NCI-H82 (cell line): ENCODE data around the gene MACROH2A1.
"Not testable (repeated sequence)": the region's sequence is repeated elsewhere in the genome, so short reads cannot be mapped to it uniquely, and the experiment has no call there.

ENCODE experiments used
- DNase-seq: peaks from one replicate; lab custom pipeline; 2025; lab: John Stamatoyannopoulos, UW

The MACROH2A1 gene

DNA sequence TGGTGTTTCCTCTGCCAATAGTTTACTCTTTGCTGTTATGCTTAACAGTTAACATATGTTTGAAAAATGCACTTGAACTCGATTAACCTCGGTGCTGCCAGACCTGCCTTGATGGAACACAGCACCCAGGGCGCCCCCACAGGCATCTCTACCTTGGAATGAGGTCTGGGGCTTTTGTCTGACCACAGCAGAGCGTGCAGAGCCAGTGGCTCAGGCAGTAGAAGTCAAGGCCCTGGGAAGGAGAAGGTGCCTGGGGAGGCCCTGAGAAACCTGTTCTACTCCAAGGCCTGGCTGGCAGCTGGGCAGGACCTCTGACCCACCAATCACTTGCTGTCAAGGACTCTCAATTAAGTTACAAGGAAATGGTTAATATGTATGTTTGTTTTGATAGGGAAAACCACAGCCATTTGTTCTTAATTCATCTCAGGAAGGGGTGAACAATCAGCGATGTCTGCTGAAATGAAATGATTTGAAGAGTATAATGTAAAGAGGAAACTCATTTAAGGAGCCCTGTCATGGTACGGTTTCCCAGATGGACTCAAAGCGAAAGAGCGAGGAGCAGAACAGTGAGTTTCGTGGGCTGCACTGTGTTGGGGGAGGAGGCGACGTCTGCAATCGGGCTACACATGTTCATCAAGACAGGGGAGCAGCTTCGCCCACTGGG, 21.9 kb downstream of the MACROH2A1 start:
- DNase-seq = no peak

DNA sequence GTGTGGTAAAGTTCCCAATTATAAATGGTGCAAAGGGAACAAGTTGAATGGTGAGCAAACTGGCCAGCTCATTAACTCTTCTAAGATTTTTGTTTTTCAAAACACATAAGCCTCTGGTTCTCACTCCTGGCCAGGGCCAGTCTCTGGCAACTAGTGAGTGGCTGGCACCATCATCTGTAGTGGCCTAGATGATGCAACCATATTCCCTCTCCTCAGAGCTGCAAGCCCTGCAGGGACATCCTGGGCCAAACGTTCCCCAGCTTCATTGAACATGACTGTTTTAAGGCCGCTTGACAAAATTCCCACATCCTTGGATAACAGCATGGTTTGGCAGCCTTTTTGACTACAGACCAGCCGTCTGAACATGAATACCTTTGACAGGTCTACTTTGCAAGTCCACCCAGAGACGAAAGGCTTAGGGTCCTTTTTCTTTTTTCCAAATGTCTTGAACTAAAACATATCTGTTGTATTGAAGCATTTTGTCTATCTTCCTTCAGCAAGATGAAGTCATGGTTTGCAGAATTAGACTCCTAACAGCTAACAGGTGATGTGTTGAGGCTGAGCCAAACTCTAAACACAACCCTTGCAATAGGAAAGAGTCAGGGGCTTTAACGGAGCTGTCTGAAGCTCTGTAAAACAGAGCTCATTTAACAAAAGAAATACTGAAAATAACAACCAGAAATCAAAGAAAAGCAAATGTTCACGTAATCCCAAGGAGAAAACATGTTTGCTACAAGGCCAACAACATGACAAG, 23.8 kb downstream of the MACROH2A1 start:
- no peak for DNase-seq

DNA sequence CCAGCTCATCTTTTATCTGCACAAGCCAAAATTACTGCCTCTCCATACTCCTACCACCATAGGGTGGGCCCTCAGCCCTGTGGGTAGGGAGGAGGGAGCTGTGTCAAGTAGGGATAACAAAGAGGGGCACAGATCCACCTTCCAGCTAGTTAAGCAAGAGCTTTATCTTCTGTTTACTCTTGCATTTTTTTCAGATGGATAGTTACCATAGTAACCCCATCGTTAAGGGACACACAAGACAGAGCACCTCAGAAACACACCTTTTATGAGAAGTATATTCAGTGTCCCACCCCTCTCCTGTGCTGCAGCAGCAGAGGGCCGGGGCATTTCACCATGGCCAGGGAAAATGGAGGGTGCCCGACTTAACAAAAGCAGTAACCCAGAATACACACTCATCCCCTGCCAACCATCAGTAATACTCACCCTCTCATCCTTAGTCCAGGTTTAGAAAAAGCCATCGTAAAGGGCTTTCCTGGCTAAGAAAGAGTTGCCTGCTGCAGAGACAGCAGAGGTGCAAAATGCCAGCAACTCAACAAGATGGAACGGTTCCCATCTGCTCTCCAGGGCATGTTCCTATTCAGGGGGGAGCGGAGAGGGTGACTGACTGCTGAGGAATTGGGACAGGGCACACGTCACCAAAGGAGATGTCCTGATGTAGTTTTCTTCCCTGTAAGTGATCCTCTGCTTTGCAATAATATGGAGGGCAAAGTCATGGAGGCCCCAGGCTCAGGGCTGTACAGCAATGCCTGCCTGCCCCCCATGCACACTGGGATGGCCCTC, 25.1 kb downstream of the MACROH2A1 start:
- DNase-seq = no peak

DNA sequence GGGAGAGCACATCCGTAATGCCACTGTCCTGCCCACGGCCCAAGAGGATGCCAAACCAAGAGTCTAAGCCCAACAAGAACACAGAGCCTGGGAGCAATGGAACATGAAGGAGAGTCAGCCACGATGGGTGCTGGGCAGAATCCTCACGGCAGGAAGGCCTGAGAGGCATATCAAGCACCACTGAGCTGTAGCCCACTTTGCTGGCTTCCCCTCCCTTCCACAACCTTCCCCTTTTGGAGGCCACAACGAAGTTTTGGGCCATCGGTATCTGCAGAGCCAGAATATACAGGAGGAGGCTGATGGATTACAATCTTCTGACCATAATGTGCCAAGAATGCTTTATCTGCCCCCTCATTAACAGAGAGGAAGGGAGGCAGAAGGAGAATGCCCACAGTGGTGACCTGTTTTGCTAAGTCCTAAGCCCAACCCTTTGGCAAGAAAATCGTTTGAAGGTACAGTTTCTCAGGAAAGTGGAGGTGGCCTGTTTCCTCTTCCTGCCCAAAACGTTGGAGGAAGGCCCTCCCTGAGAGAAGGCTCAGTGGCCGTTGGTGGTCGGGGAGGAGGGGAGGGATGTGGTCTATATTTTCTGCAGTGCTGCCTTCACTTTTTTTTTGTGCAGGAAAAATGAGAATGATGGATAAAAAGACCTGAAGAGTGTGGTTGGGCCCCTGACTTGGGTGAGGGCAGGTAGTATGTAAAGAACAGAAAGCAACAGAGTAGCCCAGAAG, 26.2 kb downstream of the MACROH2A1 start:
- DNase-seq = no peak

DNA sequence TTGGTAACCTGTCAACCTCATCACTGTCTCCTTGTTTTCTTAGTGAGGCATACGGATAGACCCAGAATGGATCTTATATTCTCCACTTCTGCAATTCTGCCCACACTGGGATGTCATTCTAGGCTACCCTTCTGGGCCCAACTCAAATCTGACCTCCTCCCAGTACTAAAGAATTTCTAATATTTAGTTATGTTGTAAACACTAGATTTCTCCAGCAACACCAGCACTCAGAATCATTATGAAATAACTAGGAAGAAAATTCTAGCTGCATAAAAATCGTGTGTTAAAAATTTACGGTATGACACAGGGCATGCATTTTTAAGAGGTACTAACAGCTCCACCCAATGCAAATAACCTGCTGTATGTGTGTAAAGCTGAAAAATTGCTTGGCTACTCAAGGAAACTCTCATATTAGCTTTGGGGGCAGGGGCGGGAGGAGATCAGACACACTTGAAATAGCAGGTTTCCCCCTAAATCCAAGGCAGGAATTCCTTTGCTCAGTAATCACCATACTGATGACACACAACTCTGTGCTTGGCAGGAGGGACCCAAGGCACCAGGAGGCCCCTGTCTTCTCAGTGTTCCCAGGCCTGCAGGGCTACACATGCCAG, 27.3 kb downstream of the MACROH2A1 start:
- no peak for DNase-seq

DNA sequence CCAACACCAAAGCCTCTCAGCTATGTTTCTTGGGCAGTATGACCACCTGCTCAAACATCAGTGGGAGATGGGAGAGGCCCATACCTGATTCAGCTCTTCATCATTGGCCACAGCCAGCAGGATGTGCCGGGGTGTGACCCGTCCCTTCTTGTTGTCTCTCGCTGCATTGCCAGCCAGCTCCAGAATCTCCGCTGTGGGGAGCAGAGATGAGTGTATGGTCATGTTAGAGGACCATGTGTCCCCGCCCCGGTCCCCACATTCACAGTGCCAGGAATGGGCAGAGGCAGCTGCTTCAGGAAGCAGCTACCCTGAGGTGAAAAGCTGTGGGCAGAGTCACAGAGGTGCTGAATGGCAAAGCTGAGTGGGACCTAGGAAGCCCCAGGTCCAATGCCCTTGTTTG, 29.1 kb downstream of the MACROH2A1 start:
- no peak for DNase-seq

DNA sequence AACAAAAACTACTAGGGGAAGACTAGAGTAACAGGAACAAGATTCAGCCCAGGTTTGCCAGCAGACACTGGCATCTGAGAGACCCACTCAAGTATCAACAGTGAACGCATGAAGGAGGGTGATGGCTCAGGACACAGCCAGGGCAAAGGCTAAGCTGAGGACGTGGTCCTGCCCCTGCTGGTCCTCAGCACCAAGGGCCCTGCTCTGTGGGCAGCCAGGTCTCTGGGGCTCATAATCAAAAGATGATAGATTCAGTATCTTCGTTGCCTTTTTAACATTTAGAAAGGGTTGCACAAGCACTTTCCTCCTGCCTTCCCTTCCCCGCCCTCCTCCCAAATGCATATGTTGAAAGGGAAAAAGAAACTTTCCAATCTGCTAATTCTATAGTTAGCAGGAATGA, 31.5 kb downstream of the MACROH2A1 start:
- no peak for DNase-seq

DNA sequence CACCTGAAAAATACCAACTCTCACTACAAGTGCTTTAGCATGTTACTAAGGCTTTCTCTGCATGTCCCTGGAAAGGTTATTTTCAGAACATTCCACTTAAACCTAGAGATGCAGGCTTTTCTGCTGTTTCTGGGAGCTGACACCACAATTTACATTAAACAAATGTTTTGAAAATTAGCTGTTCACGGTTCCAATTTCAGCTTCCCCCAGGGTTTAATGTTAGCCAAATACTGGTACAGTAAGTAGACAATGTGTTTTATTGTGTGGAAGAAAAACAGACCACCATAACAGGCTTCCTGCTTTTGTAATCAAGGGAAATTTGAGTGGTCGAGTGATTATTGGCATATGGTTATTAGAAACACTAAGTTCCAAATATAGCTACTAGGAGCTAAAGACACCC, 32.0 kb downstream of the MACROH2A1 start:
- no peak for DNase-seq

DNA sequence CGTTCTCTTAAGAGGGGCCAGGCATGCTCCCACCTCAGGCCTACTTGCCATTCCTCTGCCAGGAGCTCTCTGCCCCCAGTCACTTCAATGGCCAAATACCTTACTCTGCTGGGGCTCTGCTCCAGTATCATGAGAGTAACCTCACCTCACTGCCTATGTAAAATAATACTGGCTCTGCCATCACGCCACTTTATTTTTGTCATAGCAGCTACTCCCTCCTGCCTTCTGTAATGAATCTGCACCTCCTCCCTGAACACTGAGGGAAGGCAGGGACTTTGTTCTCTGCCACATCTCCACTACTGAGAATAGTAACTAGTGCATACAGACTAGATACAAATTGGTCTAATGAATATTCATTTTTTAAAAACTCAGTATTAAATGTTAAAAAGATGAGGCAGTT, 33.8 kb downstream of the MACROH2A1 start:
- DNase-seq = no peak

DNA sequence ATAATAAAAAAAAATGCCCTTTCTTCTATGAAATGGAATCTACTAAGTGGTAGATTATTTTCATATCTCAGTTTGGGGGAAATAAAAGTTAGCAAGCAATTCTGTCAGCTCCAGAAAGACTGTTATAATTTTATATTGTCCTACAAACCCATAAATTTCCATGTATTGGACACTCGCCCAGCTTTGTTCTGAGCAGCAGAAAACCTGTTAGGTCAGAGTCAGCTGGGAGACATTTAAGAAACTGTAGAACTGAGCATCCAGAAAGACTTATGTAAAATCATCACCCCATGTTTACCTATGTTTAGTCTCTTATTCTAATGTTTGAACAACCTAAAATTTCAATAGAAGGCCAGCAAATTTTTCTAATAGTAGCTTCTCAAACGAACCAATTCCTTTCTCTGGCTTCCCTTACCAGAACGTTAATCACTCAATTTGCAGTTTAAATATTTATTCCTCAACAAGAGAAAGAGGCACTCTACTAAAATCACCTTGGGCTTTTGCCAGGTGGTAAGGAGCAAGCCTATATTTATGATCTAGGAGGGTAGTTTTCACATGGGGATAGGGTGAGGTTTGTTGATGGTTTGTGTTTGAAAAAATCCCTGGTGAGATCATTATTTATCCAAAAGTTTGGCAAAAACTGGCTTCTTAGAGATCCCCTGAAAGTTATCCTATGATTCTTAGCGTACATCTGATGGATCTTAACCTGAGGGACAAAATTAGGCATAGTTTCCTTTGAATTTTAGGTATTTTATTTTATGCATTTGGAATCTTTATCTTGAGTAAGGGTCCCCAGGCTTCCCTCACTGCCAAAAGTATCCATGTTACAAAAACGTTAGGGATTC, 34.4 kb downstream of the MACROH2A1 start:
- DNase-seq = no peak

DNA sequence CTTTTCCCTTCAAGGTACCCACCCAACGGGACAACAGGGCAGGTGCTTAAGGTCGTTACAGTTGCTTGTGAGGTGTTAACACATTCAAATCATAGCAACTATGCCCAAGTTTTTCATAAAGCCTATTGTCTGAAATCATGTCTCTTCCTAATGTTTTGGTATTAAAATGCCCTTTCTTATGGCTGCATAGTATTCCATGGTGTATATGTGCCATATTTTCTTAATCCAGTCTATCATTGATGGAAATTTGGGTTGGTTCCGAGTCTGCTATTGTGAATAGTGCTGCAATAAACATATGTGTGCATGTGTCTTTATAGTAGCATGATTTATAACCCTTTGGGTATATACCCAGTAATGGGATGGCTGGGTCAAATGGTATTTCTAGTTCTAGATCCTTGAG, 35.7 kb downstream of the MACROH2A1 start:
- DNase-seq = not testable (repeated sequence)

DNA sequence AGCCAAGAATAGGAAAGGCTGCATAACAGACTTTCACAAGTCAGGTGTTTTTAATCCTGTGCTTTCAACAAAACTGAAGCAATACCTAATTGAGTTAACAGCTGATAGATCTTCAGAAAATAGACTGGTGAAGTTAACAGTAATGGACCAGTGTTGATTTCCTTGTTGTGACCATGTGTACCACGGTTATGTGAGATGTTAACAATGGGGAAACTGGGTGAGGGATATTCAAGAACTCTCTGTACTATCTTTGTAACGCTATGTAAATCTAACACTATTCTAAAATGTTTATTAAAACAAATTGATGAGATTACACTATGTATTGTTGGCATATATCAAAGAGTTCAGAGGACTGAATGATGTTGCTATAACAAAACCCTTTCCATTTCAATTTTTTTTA, 36.9 kb downstream of the MACROH2A1 start:
- DNase-seq = no peak

DNA sequence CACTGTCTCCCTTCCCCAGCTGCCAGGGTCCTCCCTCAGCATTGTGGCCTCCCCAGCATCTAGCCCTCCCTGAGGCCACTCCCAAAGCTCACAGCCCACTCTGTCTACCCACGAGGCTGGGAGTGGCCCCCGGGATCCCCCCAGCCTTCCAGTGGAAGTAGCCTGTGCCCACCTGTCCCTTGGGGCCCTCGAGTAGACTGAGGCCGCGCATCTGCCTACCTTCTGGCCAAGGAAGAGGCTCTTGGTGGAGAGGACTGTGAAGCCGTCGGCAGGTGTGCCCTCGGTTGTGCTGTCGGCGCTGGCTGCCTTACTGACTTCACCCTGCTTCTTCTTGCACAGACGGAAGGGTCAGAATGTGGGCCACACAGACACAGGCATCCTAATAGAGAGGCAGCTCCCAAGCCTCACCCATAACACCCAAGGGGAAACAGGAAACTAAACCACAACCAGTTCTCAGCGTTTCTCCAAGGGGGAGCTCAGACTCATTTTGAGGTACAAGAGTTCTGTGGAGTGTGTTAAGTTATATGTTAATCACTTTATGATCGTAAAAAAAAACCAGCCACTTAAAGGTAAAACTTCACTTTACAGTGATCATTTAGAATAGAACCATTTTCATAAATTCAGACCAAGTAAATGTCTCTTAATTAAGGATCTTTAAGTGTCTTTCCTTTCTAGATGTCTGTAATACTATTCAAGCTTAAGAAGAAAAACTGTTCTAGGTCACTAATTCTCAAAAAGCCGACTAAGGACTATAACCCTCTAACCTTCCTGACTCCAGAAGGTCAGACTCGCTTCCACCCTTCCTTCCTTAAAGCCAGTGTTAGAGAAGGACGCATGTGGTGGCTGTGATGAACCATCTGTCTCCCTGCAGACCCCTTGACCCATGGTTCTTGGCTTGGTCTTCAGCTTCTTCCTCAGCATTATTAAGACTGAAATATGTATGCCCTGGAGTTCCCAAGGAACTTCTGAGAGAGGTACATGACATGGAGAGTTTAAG, 38.5 kb downstream of the MACROH2A1 start:
- DNase-seq = no peak

DNA sequence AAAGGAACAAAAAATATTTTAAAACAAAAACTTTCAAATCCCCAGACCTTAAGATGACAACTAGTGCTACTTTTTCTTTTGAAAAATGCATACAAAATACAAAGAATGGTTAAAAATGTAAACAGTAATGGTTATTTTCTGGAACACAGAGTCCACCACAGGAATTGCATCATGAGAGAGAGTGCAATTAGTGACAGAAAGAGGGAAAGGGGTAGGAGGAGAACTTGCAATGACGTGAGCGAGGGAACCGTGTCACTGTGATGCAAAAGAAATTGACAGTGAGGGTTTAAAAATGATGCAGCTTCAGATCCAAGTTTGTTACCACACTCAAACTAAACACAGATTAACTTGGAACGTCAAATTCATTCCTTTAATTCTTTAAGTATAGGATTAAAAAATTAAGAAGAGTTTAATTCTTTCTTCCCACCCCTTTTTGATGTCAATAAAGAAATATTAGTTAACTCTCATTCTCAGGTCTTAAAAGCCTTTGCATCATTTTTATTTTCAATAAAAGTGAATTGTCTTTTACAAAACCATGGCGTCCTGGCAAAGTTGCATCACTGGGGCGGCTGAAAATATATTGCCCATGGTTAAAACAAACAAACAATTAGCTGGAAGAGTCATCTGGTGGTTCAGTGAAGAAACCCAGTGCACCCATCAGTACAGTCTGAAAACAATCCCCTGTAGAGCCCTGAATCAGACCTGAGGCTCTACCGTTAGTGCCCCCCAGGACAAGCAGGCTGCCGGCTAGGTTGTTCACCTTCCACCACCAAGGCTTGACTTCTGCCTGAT, 39.5 kb downstream of the MACROH2A1 start:
- DNase-seq = no peak

DNA sequence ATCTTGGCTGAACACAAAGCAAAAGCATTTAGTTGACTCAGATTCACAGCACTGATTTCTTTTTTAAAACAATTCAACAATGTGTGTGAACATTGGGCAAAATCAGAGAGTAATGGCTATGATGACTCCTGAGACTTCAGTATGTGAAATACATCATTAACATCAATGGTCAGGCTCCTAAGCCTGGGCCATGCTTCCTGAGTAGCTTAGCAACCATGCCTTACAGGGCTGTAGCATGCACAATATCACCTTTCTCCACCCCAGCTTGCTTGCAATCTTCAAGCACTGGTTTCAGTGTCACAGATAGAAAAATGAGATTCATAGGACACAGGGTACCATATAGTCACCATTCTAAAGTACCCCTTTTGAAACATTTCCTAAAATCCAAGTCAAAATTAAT, 41.3 kb downstream of the MACROH2A1 start:
- DNase-seq = no peak

DNA sequence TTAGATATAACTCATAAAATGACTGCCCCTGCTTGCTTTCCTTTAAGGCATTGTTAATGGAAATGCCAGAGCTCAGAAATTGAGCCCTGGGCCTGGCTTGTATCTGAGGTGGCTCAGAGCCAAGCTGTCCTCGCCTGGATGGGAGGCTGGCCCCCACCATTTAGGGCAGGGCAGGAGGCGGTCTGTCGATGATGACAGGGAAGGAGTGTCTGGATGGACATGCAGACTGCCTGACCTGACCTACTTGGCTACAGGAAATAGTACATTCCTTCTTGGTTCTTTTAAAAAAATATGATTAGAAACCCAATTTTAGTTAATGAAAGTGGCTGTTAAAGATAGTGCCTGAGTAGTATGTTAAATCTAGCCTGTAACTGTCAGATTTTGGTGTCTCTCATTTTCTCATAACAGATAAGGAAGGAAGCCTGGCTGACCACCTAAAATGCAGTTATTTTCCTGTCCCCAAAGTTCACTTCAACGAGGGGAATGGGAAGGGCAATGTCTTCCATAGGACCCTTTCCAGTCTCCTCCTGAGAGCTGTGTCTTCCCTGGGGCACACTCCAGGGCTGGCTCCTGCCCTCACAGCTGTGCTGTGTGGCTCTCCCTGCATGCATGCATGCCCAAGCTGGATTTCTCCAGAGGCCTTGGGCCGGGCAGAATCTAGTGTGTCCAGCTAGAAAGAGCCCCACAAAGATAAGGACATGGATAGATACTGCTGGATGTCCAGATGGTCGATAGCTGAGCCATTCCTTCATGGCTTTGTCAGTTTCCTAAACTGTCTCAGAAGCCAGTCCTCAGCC, 42.3 kb downstream of the MACROH2A1 start:
- DNase-seq = no peak

DNA sequence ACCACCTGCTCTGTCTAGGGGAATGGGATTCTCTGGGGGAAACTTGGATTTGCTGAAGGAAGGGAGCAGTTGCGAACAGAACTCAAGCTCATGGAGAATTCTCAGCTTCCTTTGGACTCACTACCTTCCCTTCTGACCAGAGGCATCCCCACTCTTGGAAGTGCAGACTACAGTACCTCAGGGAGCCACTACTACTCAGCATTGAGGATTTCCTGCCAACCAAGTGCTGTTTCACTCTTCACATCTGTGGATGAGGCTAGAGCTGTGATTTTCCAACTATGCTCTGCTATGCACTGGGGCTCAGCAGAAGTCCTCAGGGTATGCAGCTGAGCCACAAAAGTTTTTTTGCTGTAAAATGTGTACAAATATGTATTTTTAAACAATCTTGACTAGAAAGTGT, 43.9 kb downstream of the MACROH2A1 start:
- no peak for DNase-seq
